Neural crest cell (in vitro differentiated cells): Measurements from ENCODE around the gene SLC7A6OS. TPM values are rescaled to one million over a fixed set of nuclear protein-coding genes. Genes with fewer than 3 reads are reported as not detected.

Source experiments
- DNase-seq: peaks from one replicate; pipeline ENCODE4 v3.0.0; 2021; ENCODE audit warnings: low read depth, mixed read lengths, low spot score
- H3K27ac Mint-ChIP-seq: one replicate; pipeline ENCODE4 v1.8.0; 2021; ENCODE audit warnings: mild to moderate bottlenecking, mixed read lengths; ENCODE audit not compliant: unreplicated experiment
- H3K27me3 Mint-ChIP-seq: 2 replicates; pipeline ENCODE4 v1.8.0; 2021; ENCODE audit warnings: low read depth, mild to moderate bottlenecking, mixed read lengths
- H3K36me3 Mint-ChIP-seq: 2 replicates; pipeline ENCODE4 v1.8.0; 2021; ENCODE audit warnings: low read depth, mild to moderate bottlenecking, mixed read lengths
- H3K4me1 Mint-ChIP-seq: 2 replicates; pipeline ENCODE4 v1.8.0; 2021; ENCODE audit warnings: mixed read lengths
- H3K4me3 Mint-ChIP-seq: one replicate; pipeline ENCODE4 v1.8.0; 2021; ENCODE audit warnings: mild to moderate bottlenecking, mixed read lengths
- H3K9me3 Mint-ChIP-seq: 2 replicates; pipeline ENCODE4 v1.8.0; 2021; ENCODE audit warnings: mixed read lengths
- total RNA-seq: library from RNA; stranded (reverse); gene quantifications from 2 replicates; pipeline ENCODE4 v1.2.1, GENCODE V29; 2021
- TF ChIP-seq, protein P1 (sequence below): fragments of 200-600 bp; sonication (generic); conservative IDR thresholded peaks from 2 replicates; pipeline ENCODE4 v1.5.0; 2021; ENCODE audit warnings: antibody characterized with exemption, mild to moderate bottlenecking

The SLC7A6OS gene
- total RNA-seq, 1 donor from 2014 or later, result 23.8 TPM

DNA sequence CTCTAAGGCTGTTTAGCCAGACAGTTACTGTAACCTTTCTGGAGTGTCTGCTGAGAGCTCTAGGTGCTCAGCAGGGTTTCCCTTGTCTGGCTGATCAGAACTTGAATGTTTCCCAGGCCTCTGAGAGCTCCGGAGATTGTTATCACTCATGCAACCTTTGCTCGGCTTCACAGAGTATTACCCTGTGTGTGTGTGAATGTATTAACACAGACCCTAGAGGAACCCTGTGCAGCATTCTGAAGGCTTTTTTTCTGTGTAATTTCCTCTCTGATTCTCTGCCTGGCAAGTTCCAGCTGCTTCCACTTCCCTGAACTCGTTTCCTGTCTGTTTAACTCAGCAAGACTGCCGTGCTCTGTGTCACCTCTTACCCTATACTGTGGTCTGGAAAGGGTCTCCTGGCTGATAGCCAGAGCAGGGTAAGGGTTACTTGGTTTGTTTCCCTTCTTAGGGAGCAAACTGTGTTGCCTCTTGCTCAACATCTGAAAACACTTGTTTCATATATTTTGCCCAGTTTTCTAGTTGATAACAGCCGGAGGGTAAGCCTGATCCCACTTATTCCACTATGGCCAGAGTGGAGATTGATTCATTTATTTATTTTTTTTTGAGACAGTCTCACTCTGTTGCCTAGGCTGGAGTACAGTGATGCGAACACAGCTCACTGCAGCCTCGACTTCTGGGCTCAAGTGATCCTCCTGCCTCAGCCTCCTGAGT lies 21.8 kb upstream of the SLC7A6OS start:
- Mint-ChIP-seq H3K27ac (no peak overlapping the region), H3K36me3 (peaks cover 5% of the 10 kb centered on the region), H3K9me3 (no peaks in the 10 kb centered on the region), H3K27me3 (no peaks in the 10 kb centered on the region), H3K4me1 (no peaks in the 10 kb centered on the region), H3K4me3 (no peak overlapping the region)
- no peak for DNase-seq
- TF ChIP-seq, protein P1, sequence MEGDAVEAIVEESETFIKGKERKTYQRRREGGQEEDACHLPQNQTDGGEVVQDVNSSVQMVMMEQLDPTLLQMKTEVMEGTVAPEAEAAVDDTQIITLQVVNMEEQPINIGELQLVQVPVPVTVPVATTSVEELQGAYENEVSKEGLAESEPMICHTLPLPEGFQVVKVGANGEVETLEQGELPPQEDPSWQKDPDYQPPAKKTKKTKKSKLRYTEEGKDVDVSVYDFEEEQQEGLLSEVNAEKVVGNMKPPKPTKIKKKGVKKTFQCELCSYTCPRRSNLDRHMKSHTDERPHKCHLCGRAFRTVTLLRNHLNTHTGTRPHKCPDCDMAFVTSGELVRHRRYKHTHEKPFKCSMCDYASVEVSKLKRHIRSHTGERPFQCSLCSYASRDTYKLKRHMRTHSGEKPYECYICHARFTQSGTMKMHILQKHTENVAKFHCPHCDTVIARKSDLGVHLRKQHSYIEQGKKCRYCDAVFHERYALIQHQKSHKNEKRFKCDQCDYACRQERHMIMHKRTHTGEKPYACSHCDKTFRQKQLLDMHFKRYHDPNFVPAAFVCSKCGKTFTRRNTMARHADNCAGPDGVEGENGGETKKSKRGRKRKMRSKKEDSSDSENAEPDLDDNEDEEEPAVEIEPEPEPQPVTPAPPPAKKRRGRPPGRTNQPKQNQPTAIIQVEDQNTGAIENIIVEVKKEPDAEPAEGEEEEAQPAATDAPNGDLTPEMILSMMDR, result no peak

DNA sequence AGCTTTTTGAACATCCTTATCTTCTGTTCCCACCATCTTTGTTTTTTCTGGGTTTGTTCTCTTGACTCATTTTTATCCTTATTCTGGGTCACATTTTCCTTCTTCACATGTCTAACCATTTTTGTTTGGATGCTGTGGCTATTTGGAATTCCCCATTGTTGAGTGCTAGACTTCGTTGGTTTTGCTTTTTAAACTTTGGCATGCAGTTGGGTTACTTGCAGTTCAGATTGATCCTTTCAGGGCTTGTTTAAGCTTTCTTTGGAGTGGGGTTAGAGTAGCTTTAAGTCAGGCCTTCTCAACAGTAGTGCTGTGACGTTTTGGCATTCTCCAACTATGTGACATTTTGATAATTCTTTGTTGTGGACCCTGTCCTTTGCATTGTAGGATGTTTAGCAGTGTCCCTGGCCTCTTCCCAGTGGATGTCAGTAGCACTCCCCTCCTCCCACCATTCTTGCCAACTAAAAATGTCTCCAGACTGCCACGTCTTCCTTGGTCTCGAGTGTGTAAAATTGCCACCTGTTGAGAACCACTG lies 21.2 kb upstream of the SLC7A6OS start:
- Mint-ChIP-seq H3K27me3 (no peaks in the 10 kb centered on the region), H3K36me3 (no peaks in the 10 kb centered on the region), H3K27ac (no peak overlapping the region), H3K4me1 (no peaks in the 10 kb centered on the region), H3K9me3 (no peaks in the 10 kb centered on the region), H3K4me3 (no peak overlapping the region)
- DNase-seq, result no peak
- TF ChIP-seq, protein P1, result no peak

DNA sequence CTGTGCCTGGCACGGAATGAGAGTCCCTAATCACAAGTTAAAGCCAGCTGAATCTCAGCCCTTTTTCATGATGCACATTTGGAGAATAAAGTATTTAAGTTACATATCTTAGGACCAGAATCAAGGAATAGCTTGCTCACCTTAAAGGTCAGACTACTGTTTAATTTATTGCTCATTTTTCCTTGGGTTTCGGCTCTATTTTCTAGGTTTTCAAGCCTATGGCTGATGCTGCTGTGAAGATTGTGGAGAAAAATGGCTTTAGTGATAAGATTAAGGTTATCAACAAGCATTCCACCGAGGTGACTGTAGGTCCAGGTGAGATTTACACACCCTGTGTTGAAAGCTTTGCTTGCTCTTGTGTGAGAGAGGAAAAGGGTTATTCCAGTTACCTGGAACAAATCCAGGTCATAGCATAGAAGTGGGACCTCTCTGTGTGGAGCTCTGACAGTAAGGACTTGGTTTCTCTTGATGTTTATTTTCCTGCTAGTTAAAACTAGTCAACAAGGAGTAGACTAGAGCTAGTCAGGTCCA lies 18.2 kb upstream of the SLC7A6OS start:
- Mint-ChIP-seq H3K9me3 (no peaks in the 10 kb centered on the region), H3K4me3 (no peak overlapping the region), H3K4me1 (no peaks in the 10 kb centered on the region), H3K27me3 (no peaks in the 10 kb centered on the region), H3K36me3 (peaks cover 3% of the 10 kb centered on the region), H3K27ac (no peak overlapping the region)
- DNase-seq, result no peak
- TF ChIP-seq, protein P1, result no peak

DNA sequence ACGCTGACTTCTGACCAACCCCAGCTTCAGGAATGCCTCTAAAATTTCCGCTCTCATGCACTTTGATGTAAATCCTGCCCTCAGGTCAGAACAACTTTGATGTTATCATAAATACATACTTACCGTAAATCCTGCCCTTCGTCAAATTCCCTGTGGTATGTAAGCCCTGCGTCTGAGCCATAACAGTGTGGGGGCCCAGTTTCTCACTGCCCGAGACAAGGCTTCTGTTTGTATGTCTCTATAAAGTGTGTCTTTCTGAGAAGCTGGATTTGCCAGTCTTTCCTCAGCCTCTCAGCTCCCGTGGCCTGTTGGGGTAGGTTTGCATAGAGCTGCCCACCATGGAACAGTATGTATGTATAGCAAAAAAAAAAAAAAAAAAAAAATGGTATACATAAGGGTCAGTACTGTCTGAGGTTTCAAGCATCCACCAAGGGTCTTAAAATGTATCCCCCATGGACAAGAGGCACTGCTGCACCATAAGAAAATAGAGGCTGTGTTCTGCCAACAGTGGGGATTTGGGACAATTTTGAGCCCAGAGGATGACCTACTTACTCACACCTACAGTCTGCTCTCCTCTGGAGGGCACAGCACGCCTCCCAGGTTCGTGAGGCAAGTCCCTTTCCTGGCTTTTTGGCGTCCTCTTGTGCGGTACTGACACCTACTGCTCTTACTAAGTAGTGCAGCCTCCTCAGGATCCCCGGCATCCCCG lies 17.6 kb upstream of the SLC7A6OS start:
- H3K36me3 Mint-ChIP-seq, result peaks cover 3% of the 10 kb centered on the region
- no peaks in the 10 kb centered on the region for H3K9me3 Mint-ChIP-seq
- H3K27ac Mint-ChIP-seq, result no peak overlapping the region
- peak; percentile 69 for DNase-seq
- TF ChIP-seq, protein P1, result peak; percentile 90
- no peaks in the 10 kb centered on the region for H3K27me3 Mint-ChIP-seq
- H3K4me3 Mint-ChIP-seq, result no peak overlapping the region
- H3K4me1 Mint-ChIP-seq, result no peaks in the 10 kb centered on the region

DNA sequence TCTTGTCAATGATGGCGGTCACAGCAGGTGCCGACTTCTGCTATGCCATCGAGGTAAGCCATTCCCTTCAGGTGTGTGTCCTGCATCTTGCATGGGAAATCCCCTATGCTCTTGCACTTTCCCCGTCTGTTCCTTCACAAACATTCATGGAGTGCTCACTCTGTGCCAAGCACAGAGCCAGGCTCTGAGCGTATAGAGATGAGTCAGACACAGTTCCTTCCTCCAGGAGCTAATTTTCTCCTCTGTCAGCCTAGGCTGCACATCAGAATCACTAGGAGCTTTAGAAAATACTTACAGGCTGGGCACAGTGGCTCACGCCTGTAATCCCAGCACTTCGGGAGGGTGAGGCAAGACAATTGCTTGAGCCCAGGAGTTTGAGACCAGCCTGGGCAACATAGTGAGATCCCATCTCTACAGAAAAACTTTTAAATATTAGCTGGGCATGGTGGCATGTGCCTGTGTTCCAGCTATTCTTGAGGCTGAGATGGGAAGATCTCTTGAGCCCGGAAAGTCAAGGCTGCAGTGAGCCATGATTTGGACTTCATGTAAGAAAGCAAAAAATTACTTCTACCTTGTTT lies 14.1 kb upstream of the SLC7A6OS start:
- no peak for DNase-seq
- Mint-ChIP-seq H3K4me3 (no peak overlapping the region), H3K9me3 (no peaks in the 10 kb centered on the region), H3K4me1 (no peaks in the 10 kb centered on the region), H3K36me3 (peaks cover 4% of the 10 kb centered on the region), H3K27ac (no peak overlapping the region), H3K27me3 (no peaks in the 10 kb centered on the region)
- TF ChIP-seq, protein P1, result no peak
